ENCODE data around the gene RPL4. TPM values are rescaled to one million over a fixed set of nuclear protein-coding genes. Genes with fewer than 3 reads are reported as not detected.

The RPL4 gene
- total and polyA plus RNA-seq, 2 of the 8 experiments (the other 6 are each of a cell fraction or from before 2014, with no cell fraction given) = 3,950 to 3,973 TPM

DNA sequence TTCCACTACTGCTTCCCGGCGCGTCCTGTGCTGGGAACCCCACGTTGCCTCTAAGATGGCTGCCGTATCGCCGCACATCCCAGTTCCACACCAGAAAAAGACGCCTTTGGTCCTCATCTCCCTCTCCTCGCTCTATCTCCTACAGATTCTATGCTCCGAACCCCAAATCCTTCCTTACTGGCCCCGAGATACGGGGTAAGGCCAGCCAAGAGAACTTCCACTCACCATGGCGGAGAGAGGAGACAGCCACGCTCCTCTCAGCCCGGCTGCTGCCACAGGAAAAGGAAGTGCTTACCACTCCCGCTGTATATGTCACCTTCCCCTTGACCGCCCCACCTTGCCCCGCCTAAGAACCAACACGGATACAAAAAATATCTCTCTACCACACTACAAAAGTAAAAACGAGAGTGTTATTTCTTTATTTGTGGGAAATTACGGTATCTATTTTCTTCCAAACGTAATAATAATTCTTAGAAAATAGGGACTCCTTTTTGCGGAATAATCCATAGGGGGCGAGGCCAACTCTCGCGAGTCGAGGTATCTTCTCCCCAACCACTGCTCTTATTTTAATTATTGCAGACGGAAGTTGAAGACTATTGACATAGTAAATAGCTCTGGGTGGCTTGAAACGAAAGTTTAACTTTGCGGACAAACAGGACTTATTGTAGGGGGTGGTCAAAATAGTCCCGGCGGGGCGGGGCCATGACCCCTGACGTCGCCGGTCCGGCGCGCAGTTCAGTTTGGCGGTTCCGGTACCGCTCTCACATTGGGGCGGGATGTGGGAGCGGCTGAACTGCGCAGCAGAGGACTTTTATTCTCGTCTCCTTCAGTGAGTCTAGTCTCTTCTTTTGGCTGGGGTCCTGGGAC is at the start of gene RPL4, which contains the start of gene ZWILCH (continued):
- TF ChIP-seq SIRT6 (IDR thresholded peaks at IDR 0.05; ENCODE audit: low read length) (no peak), MAFK (IDR thresholded peaks at IDR 0.05; ENCODE audit: low read depth, low read length) (no peak), RAD21 (IDR thresholded peaks at IDR 0.05 in 1 of 2, conservative IDR thresholded peaks at IDR 0.05 in 1 of 2; ENCODE audit: low read depth in 2 of 2, low read length in 2 of 2) (no peak), EZH2 (IDR thresholded peaks at IDR 0.05; ENCODE audit: low read depth, low read length, severe bottlenecking) (no peak), ASH2L (IDR thresholded peaks at IDR 0.05; ENCODE audit: low read length) (peak; percentile 71), POLR2A (IDR thresholded peaks at IDR 0.05; ENCODE audit: control extremely low read depth in 1 of 2, low read depth in 2 of 2, low read length in 2 of 2) (peak; percentile 96 to 98)
